OCI-LY1 (cell line): ENCODE results near the gene GNB1L.

Source experiments
- H2AFZ ChIP-seq: fragments of 200-600 bp; sonication (generic), shearing (Covaris generic); 2 replicates; pipeline ENCODE4 v1.6.0; 2014; ENCODE audit warnings: antibody characterized with exemption, mild to moderate bottlenecking, low read length
- H3F3A ChIP-seq: fragments of 200-600 bp; sonication (generic), shearing (Covaris generic); 2 replicates; pipeline ENCODE4 v1.6.0; 2014; ENCODE audit warnings: mild to moderate bottlenecking, antibody characterized with exemption, low read length, moderate library complexity; ENCODE audit not compliant: insufficient read depth
- H3K27ac ChIP-seq: fragments of 200-600 bp; sonication (generic); 2 replicates; pipeline ENCODE4 v1.5.1; 2014; ENCODE audit warnings: low read length, mixed run types, mild to moderate bottlenecking, low read depth; ENCODE audit not compliant: poor library complexity, severe bottlenecking
- H3K27me3 ChIP-seq: fragments of 200-600 bp; sonication (generic); 2 replicates; pipeline ENCODE4 v1.6.0; 2014; ENCODE audit warnings: antibody characterized with exemption, mild to moderate bottlenecking, low read length, moderate library complexity; ENCODE audit not compliant: insufficient read depth
- H3K36me3 ChIP-seq: fragments of 200-600 bp; sonication (generic); 2 replicates; pipeline ENCODE4 v1.6.1; 2014; ENCODE audit warnings: mild to moderate bottlenecking, antibody characterized with exemption, low read length, moderate library complexity, mixed read lengths; ENCODE audit not compliant: insufficient read depth
- H3K4me1 ChIP-seq: fragments of 200-600 bp; sonication (generic); 2 replicates; pipeline ENCODE4 v1.5.1; 2014; ENCODE audit warnings: mild to moderate bottlenecking, low read length, moderate library complexity; ENCODE audit not compliant: insufficient read depth, severe bottlenecking
- H3K4me2 ChIP-seq: fragments of 200-600 bp; sonication (generic), shearing (Covaris generic); 2 replicates; pipeline ENCODE4 v1.6.1; 2014; ENCODE audit warnings: low read length
- H3K4me3 ChIP-seq: fragments of 200-600 bp; sonication (generic); 2 replicates; pipeline ENCODE4 v1.5.1; 2014; ENCODE audit warnings: low read length, low read depth, mild to moderate bottlenecking, mixed read lengths; ENCODE audit not compliant: poor library complexity, severe bottlenecking
- H3K79me2 ChIP-seq: fragments of 200-600 bp; shearing (Covaris generic); 2 replicates; pipeline ENCODE4 v1.6.1; 2016; ENCODE audit warnings: mixed run types, low read length, mixed read lengths; ENCODE audit not compliant: insufficient read depth
- H3K9ac ChIP-seq: fragments of 200-600 bp; sonication (generic), shearing (Covaris generic); 2 replicates; pipeline ENCODE4 v1.6.1; 2014; ENCODE audit warnings: mild to moderate bottlenecking, low read length, mixed read lengths
- H3K9me2 ChIP-seq: fragments of 200-600 bp; sonication (generic), shearing (Covaris generic); 2 replicates; pipeline ENCODE4 v1.6.1; 2014; ENCODE audit warnings: low read depth, mild to moderate bottlenecking, low read length, mixed read lengths
- H3K9me3 ChIP-seq: fragments of 200-600 bp; shearing (Covaris generic); 2 replicates; pipeline ENCODE4 v1.6.1; 2014; ENCODE audit warnings: low read length, mixed read lengths
- H4K20me1 ChIP-seq: fragments of 200-600 bp; sonication (generic), shearing (Covaris generic); 2 replicates; pipeline ENCODE4 v1.6.0; 2016; ENCODE audit warnings: mild to moderate bottlenecking, low read length; ENCODE audit not compliant: insufficient read depth
- CTCF ChIP-seq: fragments of 200-600 bp; sonication (generic), shearing (Covaris generic); IDR thresholded peaks from 2 replicates; pipeline ENCODE4 v1.5.1; 2017; ENCODE audit warnings: mild to moderate bottlenecking, antibody characterized with exemption, low read length, moderate library complexity, mixed read lengths
- EZH2 ChIP-seq: fragments of 200-600 bp; sonication (generic), shearing (Covaris generic); IDR thresholded peaks from 2 replicates; pipeline ENCODE4 v1.8.0; 2017; ENCODE audit warnings: borderline replicate concordance, mixed run types, mild to moderate bottlenecking, antibody characterized with exemption, low read length, moderate library complexity, mixed read lengths

The GNB1L gene

GRCh38 chr22:19814428-19814827, 40.2 kb downstream of the GNB1L start:
- H3K4me2 ChIP-seq = no peak overlapping the region
- no peak overlapping the region for H3K9ac ChIP-seq
- H3K9me2 ChIP-seq = no peaks in the 10 kb centered on the region
- no peaks in the 10 kb centered on the region for H4K20me1 ChIP-seq
- H3K27me3 ChIP-seq = no peaks in the 10 kb centered on the region
- no peaks in the 10 kb centered on the region for H3K79me2 ChIP-seq
- no peak for TF ChIP-seq CTCF
- no peak for TF ChIP-seq EZH2
- no peaks in the 10 kb centered on the region for H3K9me3 ChIP-seq
- no peaks in the 10 kb centered on the region for H3K36me3 ChIP-seq
- H2AFZ ChIP-seq = no peak overlapping the region
- no peak overlapping the region for H3K4me3 ChIP-seq
- peaks cover 24% of the 10 kb centered on the region for H3K4me1 ChIP-seq
- H3F3A ChIP-seq = no peaks in the 10 kb centered on the region
- no peak overlapping the region for H3K27ac ChIP-seq

- Histone ChIP-seq H2AFZ (no peak overlapping the region), H3K27ac (no peak overlapping the region), H3K36me3 (no peaks in the 10 kb centered on the region), H3F3A (no peaks in the 10 kb centered on the region), H3K4me2 (no peak overlapping the region), H4K20me1 (no peaks in the 10 kb centered on the region), H3K9me3 (no peaks in the 10 kb centered on the region), H3K27me3 (no peaks in the 10 kb centered on the region), H3K4me3 (no peak overlapping the region), H3K4me1 (peaks cover 16% of the 10 kb centered on the region), H3K79me2 (no peaks in the 10 kb centered on the region), H3K9ac (no peak overlapping the region), H3K9me2 (no peaks in the 10 kb centered on the region)
- no peak for TF ChIP-seq EZH2
- TF ChIP-seq CTCF = no peak
Observed at GRCh38 chr22:19812910-19813309, 41.8 kb downstream of the GNB1L start.

- Histone ChIP-seq H3K79me2 (no peaks in the 10 kb centered on the region), H3K27me3 (no peaks in the 10 kb centered on the region), H3K9me2 (no peaks in the 10 kb centered on the region), H3K27ac (no peak overlapping the region), H4K20me1 (no peaks in the 10 kb centered on the region), H3K9ac (no peak overlapping the region), H3K4me3 (no peak overlapping the region), H3F3A (no peaks in the 10 kb centered on the region), H3K9me3 (no peaks in the 10 kb centered on the region), H3K36me3 (no peaks in the 10 kb centered on the region), H3K4me1 (peaks cover 8% of the 10 kb centered on the region), H3K4me2 (no peak overlapping the region), H2AFZ (no peak overlapping the region)
- no peak for TF ChIP-seq CTCF
- no peak for TF ChIP-seq EZH2
Observed at GRCh38 chr22:19811811-19812771, 42.6 kb downstream of the GNB1L start.
